HG02610 (cell line): ENCODE data around the gene IFNA6.

Source experiments
- ATAC-seq: cut with Tn5 transposase; IDR thresholded peaks from one replicate; pipeline ENCODE4 v1.9.1; 2021; ENCODE audit warnings: mild to moderate bottlenecking, moderate library complexity; ENCODE audit not compliant: unreplicated experiment

Gene IFNA6

DNA sequence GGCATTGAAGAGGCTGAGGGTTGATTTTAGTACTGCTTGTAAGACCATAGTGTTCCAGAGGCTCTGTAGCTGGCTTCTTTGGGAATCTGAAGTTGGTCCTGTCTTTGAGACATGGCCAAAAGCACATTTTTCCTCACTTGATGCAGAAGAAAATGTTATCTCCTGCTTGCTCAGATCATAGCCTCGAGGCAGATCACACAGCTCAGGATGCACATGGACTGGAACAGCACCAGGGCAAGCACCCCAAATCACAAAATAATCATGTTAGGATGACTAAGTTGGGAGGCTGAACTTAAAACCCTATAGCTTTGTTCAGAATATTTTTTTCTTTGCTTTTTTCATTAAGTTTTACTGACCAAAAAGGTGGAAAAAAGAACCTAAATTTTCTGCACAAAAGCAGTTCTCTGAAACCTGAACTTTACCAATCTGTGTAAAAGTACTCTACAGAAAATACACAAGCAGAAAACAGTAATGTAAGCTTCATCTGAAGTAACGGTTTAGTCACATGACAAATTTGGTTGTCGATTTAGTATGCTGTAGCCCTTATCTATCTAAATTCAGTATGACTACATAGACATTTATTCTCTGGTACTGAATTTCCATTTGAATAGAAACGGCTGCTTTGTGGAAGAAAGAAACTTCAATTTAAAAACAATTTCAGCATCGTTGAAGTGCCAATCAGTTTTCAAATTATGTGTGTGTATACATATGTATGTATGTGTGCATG lies 18.8 kb downstream of the IFNA6 start:
- no peak for ATAC-seq

DNA sequence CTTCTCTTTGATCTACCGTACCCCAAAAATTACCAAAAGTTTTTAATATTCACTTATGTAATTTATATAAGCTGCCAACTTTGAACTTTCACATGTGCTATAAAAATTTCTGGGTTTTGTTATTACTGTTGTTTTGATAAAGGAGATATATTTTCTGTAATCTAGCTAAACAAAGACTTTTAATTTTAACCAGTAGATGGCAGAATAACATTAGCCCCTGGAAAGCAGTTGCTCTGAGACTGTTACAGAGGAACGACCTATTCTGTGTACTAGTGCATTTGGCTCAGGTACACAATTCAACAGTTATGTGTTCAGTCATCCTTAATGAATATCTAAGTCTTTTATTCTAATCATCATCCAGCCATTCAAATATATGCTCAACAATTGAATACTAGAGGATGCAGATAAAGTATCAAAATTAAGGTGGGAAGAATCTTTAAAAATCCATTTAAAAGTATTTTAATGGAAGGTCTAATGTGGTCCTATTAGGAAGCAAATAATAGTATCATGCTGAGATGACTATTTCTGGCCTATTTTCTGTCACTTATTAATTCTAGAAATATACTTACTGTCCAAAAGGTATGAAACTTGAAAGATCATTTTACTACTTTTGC lies 24.1 kb downstream of the IFNA6 start:
- peak; percentile 71 for ATAC-seq

GRCh38 chr9:21324047-21324446 lies 26.6 kb downstream of the IFNA6 start:
- ATAC-seq = no peak

DNA sequence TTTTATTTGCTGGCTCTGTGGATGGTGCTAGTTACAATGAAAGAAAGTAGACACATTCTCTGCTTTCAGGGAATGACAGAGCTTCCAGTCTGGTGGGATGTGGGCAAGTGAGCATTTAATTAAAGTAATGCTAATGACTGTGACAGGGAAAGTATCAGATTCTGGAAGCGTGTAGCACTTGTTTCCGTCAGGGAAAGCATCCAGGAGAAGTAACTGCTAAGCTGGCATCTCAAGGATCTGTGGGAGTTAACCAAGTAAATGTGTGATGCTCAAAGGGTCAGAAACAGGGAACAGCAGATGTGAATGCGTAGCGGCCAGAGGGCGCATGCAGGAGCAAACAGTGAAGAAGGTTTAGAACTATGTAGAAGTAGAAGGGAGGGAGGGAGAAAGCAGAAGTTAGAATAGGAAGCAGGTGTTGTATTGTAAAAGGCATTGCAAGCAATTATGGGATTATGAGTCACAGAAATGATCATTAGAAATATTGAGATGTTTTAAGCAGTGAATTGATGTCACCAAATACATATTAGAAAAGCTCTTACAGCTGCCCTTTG lies 27.7 kb downstream of the IFNA6 start:
- ATAC-seq = no peak

- ATAC-seq = no peak
Measured at GRCh38 chr9:21320465-21320864, 30.2 kb downstream of the IFNA6 start.

GRCh38 chr9:21317956-21318923 lies 32.4 kb downstream of the IFNA6 start:
- ATAC-seq = peak; percentile 78

GRCh38 chr9:21316860-21317259 lies 33.8 kb downstream of the IFNA6 start:
- ATAC-seq = no peak

DNA sequence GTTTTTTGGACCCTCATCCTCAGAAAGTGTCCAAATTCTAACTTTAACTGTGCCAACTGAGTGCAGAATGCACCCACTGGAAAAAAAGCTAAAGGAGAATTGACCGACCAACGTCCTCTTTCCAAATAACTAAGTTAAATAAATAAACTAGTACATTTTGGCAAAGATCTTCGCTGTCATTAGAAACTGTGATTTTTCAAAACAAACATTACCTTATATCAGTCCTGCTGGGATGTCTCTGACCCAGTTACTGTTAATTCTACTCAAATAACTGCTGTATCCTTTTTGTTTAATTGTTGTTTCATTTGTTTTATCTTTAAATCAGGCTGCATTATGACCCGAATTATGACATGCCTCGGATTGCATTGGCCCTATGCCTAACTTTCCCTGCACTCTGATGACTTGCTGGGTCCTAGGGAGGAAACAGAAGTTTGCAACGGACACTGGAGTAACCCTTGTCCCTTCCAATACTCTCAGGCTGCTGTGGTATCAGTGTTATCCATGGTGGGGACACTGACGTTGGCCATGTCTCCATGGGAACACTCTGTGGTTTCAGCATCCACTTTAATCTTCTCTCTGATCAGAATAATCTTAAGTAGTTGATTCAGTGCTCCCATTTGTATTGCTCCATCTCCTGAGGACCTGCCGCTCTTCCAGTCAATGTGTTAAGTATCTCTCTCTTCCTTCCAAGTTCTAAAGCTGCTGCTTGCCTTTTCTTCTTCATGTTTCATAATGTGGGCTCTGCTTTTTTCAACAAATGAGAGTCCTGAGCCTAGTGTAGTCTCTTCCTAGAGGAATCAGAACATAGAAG lies 34.5 kb downstream of the IFNA6 start:
- no peak for ATAC-seq

DNA sequence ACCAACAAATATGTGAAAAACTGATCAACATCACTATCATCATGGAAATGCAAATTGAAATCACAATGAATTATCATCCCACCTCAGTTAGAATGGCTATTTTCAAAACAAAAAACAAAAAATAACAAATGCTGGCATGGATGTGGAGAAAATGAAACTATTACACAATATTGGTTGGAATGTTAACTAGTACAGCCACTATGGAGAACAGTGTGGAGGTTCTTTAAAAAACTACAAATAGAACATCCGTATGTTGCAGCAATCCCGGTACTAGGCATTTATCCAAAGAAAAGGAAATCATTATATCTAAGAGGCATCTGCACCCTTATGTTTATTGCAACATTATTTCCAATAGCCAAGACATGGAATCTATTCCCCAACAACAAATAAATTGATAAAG lies 36.5 kb downstream of the IFNA6 start:
- ATAC-seq = no peak

DNA sequence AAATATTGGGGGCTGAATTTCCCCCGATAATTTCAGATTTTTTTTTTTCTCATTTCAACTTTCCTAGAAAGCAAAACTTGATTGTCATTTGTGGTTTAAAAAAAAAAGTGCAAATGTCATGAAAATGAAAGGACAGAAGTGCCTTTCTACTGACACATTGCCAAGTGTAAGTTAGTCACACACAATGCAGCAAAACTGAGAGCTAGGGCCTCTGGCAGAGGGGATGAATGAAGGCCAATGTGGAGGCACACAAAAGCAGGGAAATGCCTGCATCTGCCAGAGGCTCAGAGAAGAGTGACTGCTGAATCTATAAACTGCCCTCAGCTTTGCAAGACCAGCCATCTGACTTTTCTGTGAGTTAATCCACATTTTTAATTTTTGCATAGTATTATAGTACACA lies 38.8 kb downstream of the IFNA6 start:
- no peak for ATAC-seq

GRCh38 chr9:21305213-21305612 lies 45.5 kb downstream of the IFNA6 start, which contains the start of gene IFNA5:
Gene IFNA5, minus strand, starts transcription at chr9:21305313. Its CDS starts 57 bp downstream, at chr9:21305256.
- no peak for ATAC-seq
